ENCODE measurements around the gene NEUROG2. TPM values are rescaled to one million over a fixed set of nuclear protein-coding genes. Genes with fewer than 3 reads are reported as not detected.

NEUROG2 gene
- total and polyA plus RNA-seq, 7 donors: not detected

DNA sequence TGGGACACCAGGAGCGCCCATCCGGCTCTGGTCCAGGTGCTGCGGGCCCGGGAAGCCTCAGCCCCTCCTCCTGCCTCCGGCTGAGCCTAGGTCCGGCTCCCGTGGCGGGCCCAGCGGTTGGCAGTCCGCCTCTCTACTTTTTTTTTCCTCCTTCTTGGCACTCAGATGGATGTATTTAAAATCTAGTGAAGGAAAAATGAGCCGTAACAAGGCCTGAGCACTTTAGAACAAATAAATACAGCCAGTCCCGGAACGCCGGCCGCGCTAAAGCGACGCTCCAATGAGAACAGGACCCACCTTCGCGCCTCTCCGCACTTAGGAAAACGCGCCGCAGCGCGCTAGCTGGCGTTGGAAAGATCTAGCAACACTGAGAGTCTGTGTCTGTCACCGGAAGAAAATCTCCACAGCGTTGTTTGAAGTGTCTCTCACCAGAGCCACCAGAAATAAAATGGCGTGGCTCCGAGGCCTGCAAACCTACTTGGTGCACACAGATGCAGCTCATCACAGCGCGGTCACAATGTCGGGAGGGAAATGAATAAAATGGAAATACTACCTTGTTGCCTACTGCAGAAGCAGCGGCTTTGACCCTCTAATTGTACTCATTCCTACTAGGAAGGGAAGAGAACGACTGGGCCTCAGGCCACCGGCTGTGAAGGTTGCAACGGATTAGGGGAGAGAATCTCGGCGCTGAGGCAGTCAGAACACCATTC lies 4.7 kb downstream of the NEUROG2 start:
- DNase-seq: no peak
- no peaks in the 10 kb centered on the region for H3K9me3 ChIP-seq
- intact Hi-C loops (cut with DNase I): no loop called here
- TF ChIP-seq POLR2A (IDR thresholded peaks at IDR 0.05): no peak
- no peak for TF ChIP-seq POLR2AphosphoS5 (IDR thresholded peaks at IDR 0.05)
- TF ChIP-seq EP300 (IDR thresholded peaks at IDR 0.05): no peak
- TF ChIP-seq, protein P1, sequence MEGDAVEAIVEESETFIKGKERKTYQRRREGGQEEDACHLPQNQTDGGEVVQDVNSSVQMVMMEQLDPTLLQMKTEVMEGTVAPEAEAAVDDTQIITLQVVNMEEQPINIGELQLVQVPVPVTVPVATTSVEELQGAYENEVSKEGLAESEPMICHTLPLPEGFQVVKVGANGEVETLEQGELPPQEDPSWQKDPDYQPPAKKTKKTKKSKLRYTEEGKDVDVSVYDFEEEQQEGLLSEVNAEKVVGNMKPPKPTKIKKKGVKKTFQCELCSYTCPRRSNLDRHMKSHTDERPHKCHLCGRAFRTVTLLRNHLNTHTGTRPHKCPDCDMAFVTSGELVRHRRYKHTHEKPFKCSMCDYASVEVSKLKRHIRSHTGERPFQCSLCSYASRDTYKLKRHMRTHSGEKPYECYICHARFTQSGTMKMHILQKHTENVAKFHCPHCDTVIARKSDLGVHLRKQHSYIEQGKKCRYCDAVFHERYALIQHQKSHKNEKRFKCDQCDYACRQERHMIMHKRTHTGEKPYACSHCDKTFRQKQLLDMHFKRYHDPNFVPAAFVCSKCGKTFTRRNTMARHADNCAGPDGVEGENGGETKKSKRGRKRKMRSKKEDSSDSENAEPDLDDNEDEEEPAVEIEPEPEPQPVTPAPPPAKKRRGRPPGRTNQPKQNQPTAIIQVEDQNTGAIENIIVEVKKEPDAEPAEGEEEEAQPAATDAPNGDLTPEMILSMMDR (IDR thresholded peaks at IDR 0.05): no peak
- H3K4me1 ChIP-seq: peaks cover 0 to 47% (median 44%) of the 10 kb centered on the region in 4 donors
- no peak overlapping the region for H3K27ac ChIP-seq
- H3K27me3 ChIP-seq: peaks cover 59 to 98% (median 86%) of the 10 kb centered on the region in 3 donors
- no peaks in the 10 kb centered on the region for H3K36me3 ChIP-seq
- WGBS, 2 donors: 8 to 14% methylated on average over 40 of the region's 40 CpGs
- peak overlapping the region in 3 of 4 donors; percentile 7 to 36 (median 22) for H3K4me3 ChIP-seq

DNA sequence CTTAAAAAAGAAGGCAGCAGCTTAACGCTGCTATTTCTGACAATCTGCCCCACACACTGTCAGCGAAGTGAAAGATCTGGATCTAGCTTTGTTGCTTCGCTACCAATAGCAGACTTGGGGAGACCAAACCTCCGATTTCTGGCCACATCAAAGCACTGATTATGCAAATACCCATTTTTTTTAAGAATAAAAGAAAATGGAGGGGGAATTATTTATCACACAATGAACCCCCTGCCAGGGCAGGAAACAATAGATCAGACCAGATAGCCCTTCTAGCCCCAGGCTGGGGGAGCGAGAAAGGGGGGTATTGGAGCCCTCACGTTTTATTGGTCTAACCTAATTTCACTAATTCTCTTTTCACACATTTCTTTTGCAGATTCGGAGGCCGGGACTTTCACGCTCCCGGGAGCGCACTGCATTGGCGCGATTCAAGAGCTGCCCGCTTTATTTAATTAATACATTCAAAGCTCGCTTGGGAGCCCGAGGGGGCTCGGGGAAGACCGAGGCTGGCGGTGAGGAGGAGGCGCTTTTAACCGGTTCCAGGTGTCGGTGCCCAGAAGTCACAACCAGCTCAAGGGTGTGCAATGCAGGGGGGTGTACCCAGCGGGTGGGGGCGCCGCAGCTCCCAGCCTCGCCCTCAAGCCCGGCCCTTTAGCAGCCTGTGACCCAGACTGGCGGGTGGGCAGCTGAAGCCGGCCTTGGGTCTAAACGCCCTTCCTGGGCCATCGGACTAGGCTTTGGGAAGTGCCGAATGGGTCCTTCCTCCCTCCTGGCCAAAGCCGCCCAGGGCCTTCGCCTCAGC lies 5.5 kb downstream of the NEUROG2 start:
- Histone ChIP-seq H3K9me3 (no peaks in the 10 kb centered on the region), H3K27me3 (peaks cover 58 to 98% (median 81%) of the 10 kb centered on the region in 3 donors), H3K4me3 (peak overlapping the region in 3 of 4 donors; percentile 7 to 36 (median 22)), H3K27ac (no peak overlapping the region), H3K4me1 (peaks cover 0 to 40% (median 36%) of the 10 kb centered on the region in 4 donors), H3K36me3 (no peaks in the 10 kb centered on the region)
- DNase-seq: no peak
- intact Hi-C loops (cut with DNase I): no loop called here
- no peak for TF ChIP-seq POLR2A (IDR thresholded peaks at IDR 0.05)
- TF ChIP-seq, protein P1 (IDR thresholded peaks at IDR 0.05): no peak
- TF ChIP-seq POLR2AphosphoS5 (IDR thresholded peaks at IDR 0.05): no peak
- TF ChIP-seq EP300 (IDR thresholded peaks at IDR 0.05): no peak
- 3 to 7% methylated on average over 34 of the region's 34 CpGs for WGBS, 2 donors

DNA sequence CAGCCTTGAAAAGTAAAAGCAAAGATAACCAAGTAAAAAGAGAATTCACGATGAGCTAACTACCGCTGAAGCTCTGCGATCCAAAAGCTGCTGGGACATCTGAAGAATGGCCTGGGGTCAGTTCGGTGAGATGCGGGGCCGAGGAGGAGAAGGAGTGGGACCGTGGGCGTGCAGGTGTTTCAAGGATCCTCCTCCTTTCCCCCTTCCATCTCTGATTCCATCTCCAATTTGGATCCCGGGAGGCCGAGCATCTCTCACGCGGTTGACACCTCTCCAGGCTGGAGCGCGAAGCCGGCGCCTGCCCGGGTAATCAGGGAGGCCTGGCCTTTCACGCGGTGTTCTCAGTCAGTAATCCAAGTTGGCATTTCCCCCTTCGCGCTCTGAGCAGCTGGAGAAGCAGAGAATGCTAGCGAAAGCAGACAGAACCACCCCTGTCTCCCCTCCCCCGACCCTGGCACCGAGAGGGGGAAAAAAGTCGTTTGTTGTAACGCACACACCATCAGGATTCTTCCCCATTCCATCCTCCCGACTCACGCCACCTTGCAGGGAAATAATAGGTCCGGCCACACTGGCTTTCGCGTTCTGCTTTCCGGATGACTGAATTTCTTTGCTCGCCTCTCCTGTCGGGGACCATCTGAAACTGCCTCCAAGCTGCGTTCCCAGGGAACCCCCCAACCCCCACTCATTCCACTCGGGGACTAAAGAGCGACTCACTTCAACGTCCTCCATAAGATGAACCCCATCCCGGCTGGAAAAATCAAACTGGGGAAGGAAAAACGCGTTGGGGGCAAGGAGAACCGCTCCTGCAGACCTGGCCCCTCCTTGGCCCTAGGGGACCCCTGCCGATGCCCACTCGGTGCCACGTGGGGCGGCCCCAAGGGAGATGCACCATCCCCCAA lies 6.5 kb downstream of the NEUROG2 start:
- TF ChIP-seq POLR2A (IDR thresholded peaks at IDR 0.05): no peak
- TF ChIP-seq EP300 (IDR thresholded peaks at IDR 0.05): no peak
- no peak for TF ChIP-seq POLR2AphosphoS5 (IDR thresholded peaks at IDR 0.05)
- TF ChIP-seq, protein P1 (IDR thresholded peaks at IDR 0.05): no peak
- Histone ChIP-seq H3K9me3 (no peaks in the 10 kb centered on the region), H3K4me1 (peaks cover 0 to 30% (median 27%) of the 10 kb centered on the region in 4 donors), H3K4me3 (peak overlapping the region in 3 of 4 donors; percentile 7 to 36 (median 22)), H3K27me3 (peaks cover 48 to 92% (median 71%) of the 10 kb centered on the region in 3 donors), H3K27ac (no peak overlapping the region), H3K36me3 (no peaks in the 10 kb centered on the region)
- intact Hi-C loops (cut with DNase I): no loop called here
- WGBS, 2 donors: 5 to 9% methylated on average over 46 of the region's 46 CpGs
- DNase-seq: no peak

DNA sequence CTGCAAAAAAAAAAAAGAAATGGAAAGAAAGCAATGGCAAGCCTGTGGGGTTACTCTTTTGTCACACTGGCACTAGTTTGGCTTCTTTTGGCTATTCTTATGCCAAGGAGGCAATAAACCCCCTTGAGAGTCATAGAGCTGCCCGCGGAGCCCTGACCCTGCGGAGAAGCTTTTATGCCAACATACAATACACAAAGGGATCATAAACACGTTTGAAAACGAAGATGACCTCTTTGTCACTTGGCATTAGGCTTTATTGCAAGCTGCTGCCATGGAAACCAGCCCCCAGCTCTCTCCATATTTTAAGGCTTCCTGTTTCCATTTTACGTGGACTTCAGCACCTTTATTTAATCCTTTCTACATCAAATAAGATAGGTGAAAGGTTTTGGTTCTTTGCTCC lies 7.6 kb downstream of the NEUROG2 start:
- no peaks in the 10 kb centered on the region for H3K9me3 ChIP-seq
- H3K36me3 ChIP-seq: no peaks in the 10 kb centered on the region
- TF ChIP-seq POLR2A (IDR thresholded peaks at IDR 0.05) (no peak), POLR2AphosphoS5 (IDR thresholded peaks at IDR 0.05) (no peak), EP300 (IDR thresholded peaks at IDR 0.05) (no peak)
- TF ChIP-seq, protein P1 (IDR thresholded peaks at IDR 0.05): no peak
- no peak overlapping the region for H3K27ac ChIP-seq
- H3K4me3 ChIP-seq: no peak overlapping the region
- peaks cover 0 to 28% (median 24%) of the 10 kb centered on the region in 4 donors for H3K4me1 ChIP-seq
- intact Hi-C loops (cut with DNase I): no loop called here
- 1 to 6% methylated on average over 6 of the region's 6 CpGs for WGBS, 2 donors
- DNase-seq: no peak
- peaks cover 37 to 81% (median 60%) of the 10 kb centered on the region in 3 donors for H3K27me3 ChIP-seq
